SKM-1 treated with dmso at 0.1 percent for 144 hours (cell line): Measurements from ENCODE around the gene ARL9.

Source experiments
- DNase-seq: peaks from one replicate; lab custom pipeline; 2025; ENCODE audit not compliant: unreplicated experiment; lab: John Stamatoyannopoulos, UW

ARL9 gene

GRCh38 chr4:56531149-56531770 is 25.7 kb downstream of the ARL9 start:
- DNase-seq = no peak

- DNase-seq = no peak
Observed at GRCh38 chr4:56531823-56532222, 26.2 kb downstream of the ARL9 start.

GRCh38 chr4:56532239-56532638 is 26.6 kb downstream of the ARL9 start:
- no peak for DNase-seq

GRCh38 chr4:56535915-56536314 is 30.3 kb downstream of the ARL9 start:
- DNase-seq = no peak

GRCh38 chr4:56537147-56537546 is 31.6 kb downstream of the ARL9 start:
- no peak for DNase-seq

GRCh38 chr4:56540826-56541225 is 35.2 kb downstream of the ARL9 start:
- peak; percentile 4 for DNase-seq

GRCh38 chr4:56544573-56545131 is 39.1 kb downstream of the ARL9 start:
- DNase-seq = peak; percentile 67

- no peak for DNase-seq
Observed at GRCh38 chr4:56550642-56551041, 45.1 kb downstream of the ARL9 start.

- no peak for DNase-seq
Observed at GRCh38 chr4:56551516-56551915, 45.9 kb downstream of the ARL9 start.

- no peak for DNase-seq
Observed at GRCh38 chr4:56552273-56552672, 46.7 kb downstream of the ARL9 start.

- DNase-seq = no peak
Observed at GRCh38 chr4:56570041-56570440, 64.5 kb downstream of the ARL9 start.
